AG04450 (cell line): ENCODE results near the gene CNTNAP4. TPM values are rescaled to one million over a fixed set of nuclear protein-coding genes. Genes with fewer than 3 reads are reported as not detected.
A peak's percentile ranks its signal among the peaks of the same experiment; 100 is the strongest.

ENCODE experiments used
- CTCF ChIA-PET: fragments of 300-600, 350-600 bp; formaldehyde crosslinking; extraction: SDS; loops from one replicate; lab custom pipeline; 2022; ENCODE audit warnings: antibody characterized with exemption, inconsistent platforms; lab: Charles Lee
- POLR2A ChIA-PET: fragments of 350-600 bp; formaldehyde crosslinking; extraction: SDS; loops from one replicate; lab custom pipeline; 2021; ENCODE audit warnings: antibody characterized with exemption, inconsistent platforms; lab: Yijun Ruan, JAX
- DNase-seq: peaks from one replicate; pipeline ENCODE4 v3.0.0-alpha.2; 2011; ENCODE audit warnings: low read depth, low spot score
- H3K27ac ChIP-seq: one replicate; pipeline ENCODE4 v1.5.1; 2012; ENCODE audit warnings: low read depth, low read length, control low read depth
- H3K27me3 ChIP-seq: one replicate; pipeline ENCODE4 v1.6.0; 2012; ENCODE audit warnings: low read length; ENCODE audit not compliant: control insufficient read depth, insufficient read depth
- H3K4me3 ChIP-seq: 2 replicates; pipeline ENCODE4 v1.5.1; 2011; ENCODE audit warnings: mild to moderate bottlenecking, low read depth, low read length, control low read depth
- H3K9me3 ChIP-seq: 2 replicates; pipeline ENCODE4 v1.5.1; 2012; ENCODE audit warnings: low read length; ENCODE audit not compliant: control insufficient read depth, insufficient read depth
- CTCF ChIP-seq: IDR thresholded peaks from 2 replicates; pipeline ENCODE4 v1.5.1; 2011; ENCODE audit warnings: low read depth, low read length, control low read depth, inconsistent platforms
- polyA plus RNA-seq: library from polyadenylated mRNA; depleted of rRNA; stranded (reverse); fragments of >200 nt; gene quantifications from 2 replicates; pipeline ENCODE4 v1.2.3, GENCODE V29; 2011

The CNTNAP4 gene
- polyA plus RNA-seq, 1 experiment = not detected

GRCh38 chr16:76237471-76237870 lies 39.7 kb upstream of the CNTNAP4 start:
- ChIA-PET CTCF (no interaction called here), POLR2A (no interaction called here)
- Histone ChIP-seq H3K27me3 (no peaks in the 10 kb centered on the region), H3K9me3 (peaks cover 7% of the 10 kb centered on the region; the same call in 1 of the 2 replicates), H3K4me3 (no peak overlapping the region), H3K27ac (no peak overlapping the region)
- no peak for TF ChIP-seq CTCF
- no peak for DNase-seq

DNA sequence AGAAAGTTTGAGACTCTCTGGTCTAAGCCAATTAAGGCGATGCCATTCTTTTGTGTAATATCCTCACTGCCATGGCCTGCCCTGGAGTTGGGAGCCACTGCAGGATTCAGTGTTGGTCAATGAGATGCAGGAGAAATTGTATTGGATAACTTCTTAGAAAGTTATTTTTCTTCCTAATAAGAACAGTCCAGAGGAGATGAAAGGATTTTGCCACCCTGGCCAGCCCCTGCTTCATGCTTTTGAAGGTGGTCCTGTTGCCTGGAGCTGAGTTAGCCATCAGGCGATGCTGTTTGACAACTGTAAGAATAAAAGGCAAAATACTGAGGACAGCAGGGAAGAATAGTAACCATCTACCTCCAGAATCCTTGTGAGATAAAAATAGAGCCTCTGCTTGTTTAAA lies 35.4 kb upstream of the CNTNAP4 start:
- ChIA-PET POLR2A (no interaction called here), CTCF (no interaction called here)
- DNase-seq = no peak
- H3K9me3 ChIP-seq = no peaks in the 10 kb centered on the region
- H3K27me3 ChIP-seq = no peaks in the 10 kb centered on the region
- H3K4me3 ChIP-seq = no peak overlapping the region
- no peak overlapping the region for H3K27ac ChIP-seq
- no peak for TF ChIP-seq CTCF

DNA sequence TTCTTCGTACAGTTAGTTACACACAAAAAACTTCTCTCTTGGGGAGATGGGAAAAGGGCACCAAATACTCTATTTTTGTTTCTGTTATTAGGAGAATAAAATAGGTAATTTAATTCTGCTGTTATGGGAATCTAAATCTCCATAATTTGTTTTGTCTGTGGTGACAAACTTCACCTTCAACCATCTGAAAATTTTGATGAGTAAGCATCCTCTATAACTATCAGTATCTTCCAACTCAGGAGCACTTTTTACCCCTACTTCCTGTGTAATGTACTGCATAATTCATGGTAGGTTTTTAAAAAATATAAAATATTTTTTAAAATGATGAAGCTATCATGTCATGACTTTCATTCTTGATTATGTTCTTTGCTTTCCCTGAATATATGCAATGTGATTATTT lies 33.6 kb upstream of the CNTNAP4 start:
- no peak for DNase-seq
- no peak for TF ChIP-seq CTCF
- CTCF ChIA-PET = no interaction called here

DNA sequence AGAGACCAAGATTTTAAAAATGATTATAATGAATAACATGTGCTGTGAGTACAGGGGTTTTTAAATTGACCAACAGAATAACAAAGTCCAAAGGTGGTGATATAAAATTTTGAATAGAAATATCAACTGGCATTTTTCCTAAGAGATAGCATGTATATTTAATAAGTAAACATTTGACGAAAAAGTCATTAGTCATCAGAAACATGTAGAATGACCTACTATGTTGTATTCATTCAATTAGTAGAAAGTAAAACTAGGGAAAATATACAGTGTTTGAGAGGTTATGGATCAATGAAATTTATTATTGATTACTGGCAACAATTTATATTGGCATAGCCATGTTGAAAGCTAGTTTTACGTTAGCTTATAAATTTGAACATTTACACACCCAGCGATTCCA lies 30.6 kb upstream of the CNTNAP4 start:
- ChIA-PET POLR2A (no interaction called here), CTCF (no interaction called here)
- no peaks in the 10 kb centered on the region for H3K9me3 ChIP-seq
- no peak overlapping the region for H3K4me3 ChIP-seq
- H3K27me3 ChIP-seq = no peaks in the 10 kb centered on the region
- no peak overlapping the region for H3K27ac ChIP-seq
- no peak for DNase-seq
- TF ChIP-seq CTCF = no peak

More for the DNA sequence above, 33.6 kb upstream of the CNTNAP4 start:
- POLR2A ChIA-PET = no interaction called here
- Histone ChIP-seq H3K4me3 (no peak overlapping the region), H3K27ac (no peak overlapping the region), H3K27me3 (no peaks in the 10 kb centered on the region), H3K9me3 (no peaks in the 10 kb centered on the region)

DNA sequence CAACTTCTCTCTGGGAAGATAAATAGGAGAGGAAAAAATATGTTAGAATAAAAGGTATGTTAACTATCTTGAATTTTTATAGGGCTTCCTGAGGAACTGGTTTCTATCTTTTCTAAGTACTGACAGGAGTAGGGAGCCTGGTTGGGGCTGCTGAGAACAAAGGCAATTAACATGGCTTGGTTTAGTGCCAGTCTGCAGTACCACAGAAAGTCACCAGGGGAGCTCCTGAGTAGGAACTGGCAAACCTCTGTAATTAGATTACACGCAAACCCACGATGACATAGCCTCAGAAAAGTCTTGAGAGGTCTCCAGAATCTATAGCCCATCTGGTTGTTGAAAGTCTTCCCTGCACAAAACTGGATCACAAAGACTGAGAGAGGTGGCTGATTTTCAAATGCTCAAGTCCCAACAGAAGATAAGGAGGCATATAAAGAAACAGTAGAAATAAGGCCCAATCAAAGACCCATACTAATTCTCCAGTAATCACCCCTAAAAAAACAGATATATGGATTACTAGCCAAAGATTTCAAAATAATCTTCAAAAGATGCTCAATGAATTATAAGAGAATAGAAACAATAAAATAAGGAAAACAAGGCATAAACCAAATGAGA lies 11.7 kb upstream of the CNTNAP4 start:
- Histone ChIP-seq H3K9me3 (no peaks in the 10 kb centered on the region), H3K4me3 (no peak overlapping the region), H3K27ac (no peak overlapping the region), H3K27me3 (no peaks in the 10 kb centered on the region)
- CTCF ChIA-PET = interaction anchor here (0.6 to 1.4 kb wide), 3 partner anchors 12 to 1091 kb away, joined by 3 to 5 read pairs (median 4); partner anchors contain the start of gene CNTNAP4
- peak; percentile 71 for TF ChIP-seq CTCF
- DNase-seq = peak; percentile 8
- POLR2A ChIA-PET = no interaction called here
